ENCODE measurements around the gene DIP2C.

DNA sequence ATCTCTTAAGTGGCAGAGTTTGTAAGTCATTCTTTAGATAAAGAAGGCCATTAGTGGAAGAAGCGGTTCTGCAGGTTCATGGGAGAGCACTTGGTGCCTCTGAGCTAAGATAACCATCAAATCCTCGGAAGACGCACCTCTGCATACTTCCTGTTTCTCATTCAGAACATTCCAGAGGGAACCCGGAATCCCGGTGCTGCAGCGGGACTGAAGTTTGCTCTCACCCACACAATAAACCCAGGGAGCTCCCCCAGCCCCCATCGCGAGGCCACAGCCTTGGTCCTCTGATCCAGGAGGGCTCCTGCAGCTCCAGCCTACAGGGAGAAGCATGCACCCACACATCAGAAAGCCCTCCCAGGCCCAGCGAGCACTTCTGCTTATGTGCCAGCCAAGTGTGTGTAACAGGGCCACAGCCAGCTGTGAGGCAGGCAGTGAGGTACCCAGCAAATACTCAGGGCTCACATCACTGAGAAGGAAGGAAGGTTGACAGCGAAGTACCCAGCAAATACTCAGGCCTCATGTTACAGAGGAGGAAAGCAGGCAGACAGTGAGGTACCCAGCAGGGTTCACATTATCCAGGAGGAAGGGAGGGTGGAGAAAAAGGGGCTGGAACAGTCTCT lies 142.4 kb downstream of the DIP2C start:
- TF ChIP-seq, protein P1, sequence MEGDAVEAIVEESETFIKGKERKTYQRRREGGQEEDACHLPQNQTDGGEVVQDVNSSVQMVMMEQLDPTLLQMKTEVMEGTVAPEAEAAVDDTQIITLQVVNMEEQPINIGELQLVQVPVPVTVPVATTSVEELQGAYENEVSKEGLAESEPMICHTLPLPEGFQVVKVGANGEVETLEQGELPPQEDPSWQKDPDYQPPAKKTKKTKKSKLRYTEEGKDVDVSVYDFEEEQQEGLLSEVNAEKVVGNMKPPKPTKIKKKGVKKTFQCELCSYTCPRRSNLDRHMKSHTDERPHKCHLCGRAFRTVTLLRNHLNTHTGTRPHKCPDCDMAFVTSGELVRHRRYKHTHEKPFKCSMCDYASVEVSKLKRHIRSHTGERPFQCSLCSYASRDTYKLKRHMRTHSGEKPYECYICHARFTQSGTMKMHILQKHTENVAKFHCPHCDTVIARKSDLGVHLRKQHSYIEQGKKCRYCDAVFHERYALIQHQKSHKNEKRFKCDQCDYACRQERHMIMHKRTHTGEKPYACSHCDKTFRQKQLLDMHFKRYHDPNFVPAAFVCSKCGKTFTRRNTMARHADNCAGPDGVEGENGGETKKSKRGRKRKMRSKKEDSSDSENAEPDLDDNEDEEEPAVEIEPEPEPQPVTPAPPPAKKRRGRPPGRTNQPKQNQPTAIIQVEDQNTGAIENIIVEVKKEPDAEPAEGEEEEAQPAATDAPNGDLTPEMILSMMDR (IDR thresholded peaks at IDR 0.05) = no peak
- no peak for TF ChIP-seq POLR2A (IDR thresholded peaks at IDR 0.05)
